HepG2 (cell line): Measurements from ENCODE around the gene ZNF786. TPM values are rescaled to one million over a fixed set of nuclear protein-coding genes. Genes with fewer than 3 reads are reported as not detected.
A peak's percentile ranks its signal among the peaks of the same experiment; 100 is the strongest.

Experiments
- CEBPG ChIP-seq: IDR thresholded peaks from 2 replicates; pipeline ENCODE4 v1.6.1; 2016
- GTF3A ChIP-seq: sonication (generic); formaldehyde crosslinking; conservative IDR thresholded peaks from 2 replicates; pipeline ENCODE4 v1.4.0; 2020; ENCODE audit warnings: mild to moderate bottlenecking, missing genetic modification reagents
- HNRNPK ChIP-seq: fragments of 200-400 bp; formaldehyde crosslinking; IDR thresholded peaks from 2 replicates; pipeline ENCODE4 v1.6.1; 2018; ENCODE audit warnings: low read length, low read depth, moderate library complexity, mild to moderate bottlenecking; ENCODE audit not compliant: poor library complexity, severe bottlenecking
- HNRNPL ChIP-seq: fragments of 200-400 bp; formaldehyde crosslinking; IDR thresholded peaks from 2 replicates; pipeline ENCODE4 v1.6.1; 2017; ENCODE audit warnings: mild to moderate bottlenecking, low read depth, low read length
- MAFK ChIP-seq, 2 experiments: IDR thresholded peaks in 1 of 2; conservative IDR thresholded peaks in 1 of 2; 2 replicates each; pipeline ENCODE4 v1.6.1; 2011; ENCODE audit warnings: improper control_type of control experiment in 2 of 2, low read length in 2 of 2
- MYNN ChIP-seq: sonication (generic); formaldehyde crosslinking; IDR thresholded peaks from 2 replicates; pipeline ENCODE4 v1.4.0; 2020; ENCODE audit warnings: mild to moderate bottlenecking, low read depth, missing genetic modification reagents
- NFYC ChIP-seq: IDR thresholded peaks from 2 replicates; pipeline ENCODE4 v1.6.1; 2016; ENCODE audit warnings: missing genetic modification reagents, missing compliant biosample characterization
- PPARG ChIP-seq: conservative IDR thresholded peaks from 2 replicates; pipeline ENCODE4 v1.6.1; 2016; ENCODE audit warnings: missing biosample characterization, missing genetic modification reagents
- SETDB1 ChIP-seq: sonication (generic); formaldehyde crosslinking; IDR thresholded peaks from 2 replicates; pipeline ENCODE4 v1.5.1; 2020; ENCODE audit warnings: missing genetic modification reagents, mild to moderate bottlenecking, borderline replicate concordance
- SP1 ChIP-seq, 2 experiments: fragments of 450-650 bp in 1 of 2; sonication (generic) in 1 of 2; formaldehyde crosslinking in 1 of 2; IDR thresholded peaks; 2 replicates each; pipeline versions ENCODE4 v1.4.0 to v1.6.1; 2016 to 2020; ENCODE audit warnings: missing genetic modification reagents in 1 of 2
- SRF ChIP-seq: IDR thresholded peaks from 2 replicates; pipeline ENCODE4 v1.6.1; 2011; ENCODE audit warnings: mild to moderate bottlenecking, low read depth, low read length, moderate library complexity
- ZMYM3 ChIP-seq: sonication (generic); formaldehyde crosslinking; IDR thresholded peaks from 2 replicates; pipeline ENCODE4 v1.5.1; 2020; ENCODE audit warnings: mild to moderate bottlenecking, missing genetic modification reagents
- ZNF18 ChIP-seq: sonication (generic); formaldehyde crosslinking; IDR thresholded peaks from 2 replicates; pipeline ENCODE4 v1.8.0; 2022; ENCODE audit warnings: mild to moderate bottlenecking, missing genetic modification reagents; ENCODE audit not compliant: insufficient replicate concordance
- ZNF235 ChIP-seq: sonication (generic); formaldehyde crosslinking; IDR thresholded peaks from 2 replicates; pipeline ENCODE4 v1.8.1; 2023; ENCODE audit warnings: mild to moderate bottlenecking, missing genetic modification reagents, borderline replicate concordance
- ZNF274 ChIP-seq: sonication (generic); formaldehyde crosslinking; IDR thresholded peaks from 2 replicates; pipeline ENCODE4 v1.5.1; 2020; ENCODE audit warnings: mild to moderate bottlenecking, missing genetic modification reagents
- ZNF326 ChIP-seq: sonication (generic); formaldehyde crosslinking; IDR thresholded peaks from 2 replicates; pipeline ENCODE4 v1.4.0; 2020; ENCODE audit warnings: missing genetic modification reagents, borderline replicate concordance
- ZNF737 ChIP-seq: sonication (generic); formaldehyde crosslinking; IDR thresholded peaks from 2 replicates; pipeline ENCODE4 v1.5.0; 2020; ENCODE audit warnings: missing genetic modification reagents, mild to moderate bottlenecking, borderline replicate concordance
- ZSCAN25 ChIP-seq: sonication (generic); formaldehyde crosslinking; IDR thresholded peaks from 2 replicates; pipeline ENCODE4 v1.8.0; 2022; ENCODE audit warnings: mild to moderate bottlenecking, missing genetic modification reagents
- polyA plus RNA-seq, 8 experiments: library from polyadenylated mRNA; depleted of rRNA in 3 of 8; stranded (reverse) in 7 of 8; unstranded in 1 of 8; fragments of >200 nt; fragmentation: Illumina TruSeq in 4 of 8; extraction: Trizol in 4 of 8; gene quantifications; 2 replicates each; pipeline versions ENCODE4 v1.2.1 to v1.2.3, GENCODE V29; 2011 to 2016; ENCODE audit warnings: low read depth in 4 of 8, missing spikeins in 1 of 8, mixed read lengths in 1 of 8; ENCODE audit not compliant: insufficient read depth in 1 of 8
- total RNA-seq, 5 experiments: library from RNA; depleted of rRNA; stranded (reverse); fragments of >200 nt; fragmentation: Illumina TruSeq; extraction: Trizol; gene quantifications; 2 replicates each; pipeline ENCODE4 v1.2.3, GENCODE V29; 2016; ENCODE audit warnings: low read depth in 1 of 5
- TF ChIP-seq, protein P1 (sequence below): sonication (generic); formaldehyde crosslinking; IDR thresholded peaks from 2 replicates; pipeline ENCODE4 v1.4.0; 2020; ENCODE audit warnings: mild to moderate bottlenecking, missing genetic modification reagents
- TF ChIP-seq, protein P2 (sequence below): sonication (generic); formaldehyde crosslinking; IDR thresholded peaks from 2 replicates; pipeline ENCODE4 v1.4.0; 2020; ENCODE audit warnings: mild to moderate bottlenecking, missing genetic modification reagents, borderline replicate concordance
- TF ChIP-seq, protein P3 (sequence below): sonication (generic); formaldehyde crosslinking; IDR thresholded peaks from 2 replicates; pipeline ENCODE4 v1.8.0; 2022; ENCODE audit warnings: mild to moderate bottlenecking, missing genetic modification reagents, borderline replicate concordance

The ZNF786 gene
- total and polyA plus RNA-seq, 2 of the 13 experiments (the other 11 are each of a cell fraction or from before 2014, with no cell fraction given) = 2.0 to 4.0 TPM

GRCh38 chr7:149125863-149126661, 35.5 kb upstream of the ZNF786 start, which contains the start of gene ZNF425 (continued):
- no peak for TF ChIP-seq SETDB1
- TF ChIP-seq ZSCAN25 (CRISPR knock-in tag) = no peak; the same call in none of the 2 replicates
- no peak for TF ChIP-seq ZNF274 (CRISPR knock-in tag)
- TF ChIP-seq ZNF18 (CRISPR knock-in tag) = peak; percentile 85
- peak; percentile 69; the same call in 1 of the 2 replicates for TF ChIP-seq HNRNPL
- no peak; the same call in 1 of the 2 replicates for TF ChIP-seq NFYC (CRISPR knock-in tag)
- TF ChIP-seq ZNF737 = no peak
- TF ChIP-seq, protein P1, sequence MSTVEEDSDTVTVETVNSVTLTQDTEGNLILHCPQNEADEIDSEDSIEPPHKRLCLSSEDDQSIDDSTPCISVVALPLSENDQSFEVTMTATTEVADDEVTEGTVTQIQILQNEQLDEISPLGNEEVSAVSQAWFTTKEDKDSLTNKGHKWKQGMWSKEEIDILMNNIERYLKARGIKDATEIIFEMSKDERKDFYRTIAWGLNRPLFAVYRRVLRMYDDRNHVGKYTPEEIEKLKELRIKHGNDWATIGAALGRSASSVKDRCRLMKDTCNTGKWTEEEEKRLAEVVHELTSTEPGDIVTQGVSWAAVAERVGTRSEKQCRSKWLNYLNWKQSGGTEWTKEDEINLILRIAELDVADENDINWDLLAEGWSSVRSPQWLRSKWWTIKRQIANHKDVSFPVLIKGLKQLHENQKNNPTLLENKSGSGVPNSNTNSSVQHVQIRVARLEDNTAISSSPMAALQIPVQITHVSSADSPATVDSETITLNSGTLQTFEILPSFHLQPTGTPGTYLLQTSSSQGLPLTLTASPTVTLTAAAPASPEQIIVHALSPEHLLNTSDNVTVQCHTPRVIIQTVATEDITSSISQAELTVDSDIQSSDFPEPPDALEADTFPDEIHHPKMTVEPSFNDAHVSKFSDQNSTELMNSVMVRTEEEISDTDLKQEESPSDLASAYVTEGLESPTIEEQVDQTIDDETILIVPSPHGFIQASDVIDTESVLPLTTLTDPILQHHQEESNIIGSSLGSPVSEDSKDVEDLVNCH (CRISPR knock-in tag) = 0 out of 2 replicates have a peak, but pooled peaks have one; percentile 33
- 0 out of 2 replicates have a peak, but pooled peaks have one; percentile 17 for TF ChIP-seq ZNF235 (CRISPR knock-in tag)
- TF ChIP-seq, protein P2, sequence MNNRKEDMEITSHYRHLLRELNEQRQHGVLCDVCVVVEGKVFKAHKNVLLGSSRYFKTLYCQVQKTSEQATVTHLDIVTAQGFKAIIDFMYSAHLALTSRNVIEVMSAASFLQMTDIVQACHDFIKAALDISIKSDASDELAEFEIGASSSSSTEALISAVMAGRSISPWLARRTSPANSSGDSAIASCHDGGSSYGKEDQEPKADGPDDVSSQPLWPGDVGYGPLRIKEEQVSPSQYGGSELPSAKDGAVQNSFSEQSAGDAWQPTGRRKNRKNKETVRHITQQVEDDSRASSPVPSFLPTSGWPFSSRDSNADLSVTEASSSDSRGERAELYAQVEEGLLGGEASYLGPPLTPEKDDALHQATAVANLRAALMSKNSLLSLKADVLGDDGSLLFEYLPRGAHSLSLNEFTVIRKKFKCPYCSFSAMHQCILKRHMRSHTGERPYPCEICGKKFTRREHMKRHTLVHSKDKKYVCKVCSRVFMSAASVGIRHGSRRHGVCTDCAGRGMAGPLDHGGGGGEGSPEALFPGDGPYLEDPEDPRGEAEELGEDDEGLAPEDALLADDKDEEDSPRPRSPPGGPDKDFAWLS = 0 out of 2 replicates have a peak, but pooled peaks have one; percentile 56
- no peak for TF ChIP-seq SP1 (IDR thresholded peaks at IDR 0.05)
- TF ChIP-seq SP1 (CRISPR knock-in tag; IDR thresholded peaks at IDR 0.05) = peak; percentile 53
- TF ChIP-seq ZNF326 = no peak
- TF ChIP-seq CEBPG (CRISPR knock-in tag) = peak; percentile 44
- TF ChIP-seq PPARG = peak; percentile 36; the same call in 1 of the 2 replicates
- TF ChIP-seq MYNN (CRISPR knock-in tag) = peak; percentile 79; the same call in 1 of the 2 replicates
- TF ChIP-seq, protein P3, sequence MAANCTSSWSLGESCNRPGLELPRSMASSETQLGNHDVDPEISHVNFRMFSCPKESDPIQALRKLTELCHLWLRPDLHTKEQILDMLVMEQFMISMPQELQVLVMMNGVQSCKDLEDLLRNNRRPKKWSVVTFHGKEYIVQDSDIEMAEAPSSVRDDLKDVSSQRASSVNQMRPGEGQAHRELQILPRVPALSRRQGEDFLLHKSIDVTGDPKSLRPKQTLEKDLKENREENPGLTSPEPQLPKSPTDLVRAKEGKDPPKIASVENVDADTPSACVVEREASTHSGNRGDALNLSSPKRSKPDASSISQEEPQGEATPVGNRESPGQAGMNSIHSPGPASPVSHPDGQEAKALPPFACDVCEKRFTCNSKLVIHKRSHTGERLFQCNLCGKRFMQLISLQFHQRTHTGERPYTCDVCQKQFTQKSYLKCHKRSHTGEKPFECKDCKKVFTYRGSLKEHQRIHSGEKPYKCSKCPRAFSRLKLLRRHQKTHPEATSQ (CRISPR knock-in tag) = no peak; the same call in 1 of the 2 replicates
- peak; percentile 50; the same call in 1 of the 2 replicates for TF ChIP-seq GTF3A
- TF ChIP-seq ZMYM3 (CRISPR knock-in tag) = peak; percentile 68
- TF ChIP-seq SRF = no peak
- no peak for TF ChIP-seq MAFK (conservative IDR thresholded peaks at IDR 0.05 in 1 of 2, IDR thresholded peaks at IDR 0.05 in 1 of 2; ENCODE audit: low read length in 2 of 2)
- TF ChIP-seq HNRNPK = peak; percentile 90
